Activated T-cell treated with anti-CD3 and anti-CD28 coated beads, Interleukin-2, amount 50 U/mL, for 1 hour (primary cell): ENCODE data around the gene TMEM132D.

Experiments used
- DNase-seq: peaks from one replicate; pipeline ENCODE4 v3.0.0-alpha.2; 2020

The TMEM132D gene

GRCh38 chr12:129641926-129642325 is 261.9 kb downstream of the TMEM132D start:
- DNase-seq, result no peak

- DNase-seq, result no peak
Measured at GRCh38 chr12:129635021-129635685, 268.7 kb downstream of the TMEM132D start.

- DNase-seq, result no peak
Measured at GRCh38 chr12:129631316-129631715, 272.5 kb downstream of the TMEM132D start.

GRCh38 chr12:129629901-129630300 is 273.9 kb downstream of the TMEM132D start:
- DNase-seq, result no peak

GRCh38 chr12:129622566-129622965 is 281.3 kb downstream of the TMEM132D start:
- no peak for DNase-seq

GRCh38 chr12:129619271-129619670 is 284.6 kb downstream of the TMEM132D start:
- no peak for DNase-seq

GRCh38 chr12:129617849-129618248 is 286.0 kb downstream of the TMEM132D start:
- no peak for DNase-seq

- DNase-seq, result no peak
Measured at GRCh38 chr12:129615001-129615400, 288.8 kb downstream of the TMEM132D start.

GRCh38 chr12:129614221-129614885 is 289.5 kb downstream of the TMEM132D start:
- DNase-seq, result no peak

- DNase-seq, result no peak
Measured at GRCh38 chr12:129613314-129613713, 290.5 kb downstream of the TMEM132D start.

GRCh38 chr12:129610601-129611120 is 293.2 kb downstream of the TMEM132D start:
- no peak for DNase-seq

GRCh38 chr12:129607756-129608155 is 296.1 kb downstream of the TMEM132D start:
- DNase-seq, result no peak

- DNase-seq, result no peak
Measured at GRCh38 chr12:129607301-129607700, 296.5 kb downstream of the TMEM132D start.

GRCh38 chr12:129606239-129606638 is 297.6 kb downstream of the TMEM132D start:
- no peak for DNase-seq

- DNase-seq, result no peak
Measured at GRCh38 chr12:129605666-129606065, 298.2 kb downstream of the TMEM132D start.

GRCh38 chr12:129604506-129604905 is 299.3 kb downstream of the TMEM132D start:
- no peak for DNase-seq

GRCh38 chr12:129599406-129599805 is 304.4 kb downstream of the TMEM132D start:
- no peak for DNase-seq

- DNase-seq, result no peak
Measured at GRCh38 chr12:129594098-129594497, 309.7 kb downstream of the TMEM132D start.

- DNase-seq, result no peak
Measured at GRCh38 chr12:129592449-129592848, 311.4 kb downstream of the TMEM132D start.

GRCh38 chr12:129589503-129589902 is 314.3 kb downstream of the TMEM132D start:
- DNase-seq, result no peak

- DNase-seq, result no peak
Measured at GRCh38 chr12:129588142-129588541, 315.7 kb downstream of the TMEM132D start.

- no peak for DNase-seq
Measured at GRCh38 chr12:129585296-129585695, 318.5 kb downstream of the TMEM132D start.

- DNase-seq, result no peak
Measured at GRCh38 chr12:129579879-129580278, 323.9 kb downstream of the TMEM132D start.

- no peak for DNase-seq
Measured at GRCh38 chr12:129571901-129572494, 331.8 kb downstream of the TMEM132D start.
